Measurements from ENCODE around the gene IL22RA2. TPM values are rescaled to one million over a fixed set of nuclear protein-coding genes. Genes with fewer than 3 reads are reported as not detected.
A peak's percentile ranks its signal among the peaks of the same experiment; 100 is the strongest.

IL22RA2 gene
- total RNA-seq, 4 donors from 2014 or later, result not detected

- 88 to 95% methylated on average over 4 of the region's 4 CpGs for whole genome bisulfite sequencing, 2 donors
- DNase-seq, result no peak
- Histone ChIP-seq H3K4me1 (no peaks in the 10 kb centered on the region), H3K9me3 (no peaks in the 10 kb centered on the region), H3K36me3 (no peaks in the 10 kb centered on the region), H3K27ac (no peak overlapping the region), H3K27me3 (no peaks in the 10 kb centered on the region), H3K4me3 (replicated peaks in 1 of 3) (no peak overlapping the region)
- intact Hi-C loops (cut with DNase I), result no loop called here
- TF ChIP-seq, protein P1, sequence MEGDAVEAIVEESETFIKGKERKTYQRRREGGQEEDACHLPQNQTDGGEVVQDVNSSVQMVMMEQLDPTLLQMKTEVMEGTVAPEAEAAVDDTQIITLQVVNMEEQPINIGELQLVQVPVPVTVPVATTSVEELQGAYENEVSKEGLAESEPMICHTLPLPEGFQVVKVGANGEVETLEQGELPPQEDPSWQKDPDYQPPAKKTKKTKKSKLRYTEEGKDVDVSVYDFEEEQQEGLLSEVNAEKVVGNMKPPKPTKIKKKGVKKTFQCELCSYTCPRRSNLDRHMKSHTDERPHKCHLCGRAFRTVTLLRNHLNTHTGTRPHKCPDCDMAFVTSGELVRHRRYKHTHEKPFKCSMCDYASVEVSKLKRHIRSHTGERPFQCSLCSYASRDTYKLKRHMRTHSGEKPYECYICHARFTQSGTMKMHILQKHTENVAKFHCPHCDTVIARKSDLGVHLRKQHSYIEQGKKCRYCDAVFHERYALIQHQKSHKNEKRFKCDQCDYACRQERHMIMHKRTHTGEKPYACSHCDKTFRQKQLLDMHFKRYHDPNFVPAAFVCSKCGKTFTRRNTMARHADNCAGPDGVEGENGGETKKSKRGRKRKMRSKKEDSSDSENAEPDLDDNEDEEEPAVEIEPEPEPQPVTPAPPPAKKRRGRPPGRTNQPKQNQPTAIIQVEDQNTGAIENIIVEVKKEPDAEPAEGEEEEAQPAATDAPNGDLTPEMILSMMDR (IDR thresholded peaks at IDR 0.05), result no peak
- no peak for TF ChIP-seq POLR2A (IDR thresholded peaks at IDR 0.05)
These were observed 5.6 kb downstream of the IL22RA2 start for GRCh38 chr6:137167702-137168377.

DNA sequence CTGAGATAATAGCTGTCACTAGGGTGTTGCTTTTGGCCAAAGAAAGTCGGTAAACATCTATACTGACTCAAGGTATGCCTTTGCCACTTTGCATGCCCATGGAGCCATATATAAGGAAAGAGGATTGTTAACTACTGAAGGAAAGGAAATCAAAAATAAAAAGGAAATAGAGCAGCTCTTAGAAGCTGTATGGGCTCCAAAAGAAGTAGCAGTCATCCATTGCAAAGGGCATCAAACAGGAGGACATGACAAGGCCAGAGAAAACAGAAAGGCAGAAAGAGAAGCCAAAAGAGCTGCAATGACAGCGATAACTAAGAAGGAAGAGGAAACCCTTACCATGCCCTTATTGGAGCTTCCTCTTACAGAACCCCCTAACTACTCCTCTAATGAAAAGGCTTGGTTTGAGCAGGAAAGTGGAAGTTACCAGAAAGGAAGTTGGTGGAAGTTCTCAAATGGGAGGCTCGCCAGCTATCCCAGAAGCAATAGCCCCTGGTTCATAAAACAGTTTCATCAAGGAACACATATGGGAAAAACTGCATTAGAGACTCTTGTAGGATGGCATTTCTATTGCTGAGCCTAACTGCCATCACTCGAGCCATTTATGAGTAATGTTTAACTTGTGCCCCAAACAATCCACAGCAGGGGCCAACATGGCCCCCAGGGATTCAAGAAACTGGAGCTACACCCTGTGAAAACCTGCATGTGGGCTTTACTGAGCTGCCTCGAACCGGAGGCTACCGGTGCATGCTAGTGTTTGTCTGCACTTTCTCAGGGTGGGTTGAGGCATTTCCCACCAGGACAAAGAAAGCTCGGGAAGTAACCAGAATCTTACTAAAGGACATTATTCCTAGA, 7.0 kb downstream of the IL22RA2 start:
- Histone ChIP-seq H3K27ac (no peak overlapping the region), H3K36me3 (no peaks in the 10 kb centered on the region), H3K4me1 (no peaks in the 10 kb centered on the region), H3K27me3 (no peaks in the 10 kb centered on the region), H3K9me3 (no peaks in the 10 kb centered on the region), H3K4me3 (replicated peaks in 1 of 3) (no peak overlapping the region)
- 85 to 88% methylated on average over 8 of the region's 8 CpGs for WGBS, 2 donors
- no peak for DNase-seq
- TF ChIP-seq POLR2A (IDR thresholded peaks at IDR 0.05), result no peak
- TF ChIP-seq, protein P1 (IDR thresholded peaks at IDR 0.05), result no peak
- intact Hi-C loops (cut with DNase I), result no loop called here

DNA sequence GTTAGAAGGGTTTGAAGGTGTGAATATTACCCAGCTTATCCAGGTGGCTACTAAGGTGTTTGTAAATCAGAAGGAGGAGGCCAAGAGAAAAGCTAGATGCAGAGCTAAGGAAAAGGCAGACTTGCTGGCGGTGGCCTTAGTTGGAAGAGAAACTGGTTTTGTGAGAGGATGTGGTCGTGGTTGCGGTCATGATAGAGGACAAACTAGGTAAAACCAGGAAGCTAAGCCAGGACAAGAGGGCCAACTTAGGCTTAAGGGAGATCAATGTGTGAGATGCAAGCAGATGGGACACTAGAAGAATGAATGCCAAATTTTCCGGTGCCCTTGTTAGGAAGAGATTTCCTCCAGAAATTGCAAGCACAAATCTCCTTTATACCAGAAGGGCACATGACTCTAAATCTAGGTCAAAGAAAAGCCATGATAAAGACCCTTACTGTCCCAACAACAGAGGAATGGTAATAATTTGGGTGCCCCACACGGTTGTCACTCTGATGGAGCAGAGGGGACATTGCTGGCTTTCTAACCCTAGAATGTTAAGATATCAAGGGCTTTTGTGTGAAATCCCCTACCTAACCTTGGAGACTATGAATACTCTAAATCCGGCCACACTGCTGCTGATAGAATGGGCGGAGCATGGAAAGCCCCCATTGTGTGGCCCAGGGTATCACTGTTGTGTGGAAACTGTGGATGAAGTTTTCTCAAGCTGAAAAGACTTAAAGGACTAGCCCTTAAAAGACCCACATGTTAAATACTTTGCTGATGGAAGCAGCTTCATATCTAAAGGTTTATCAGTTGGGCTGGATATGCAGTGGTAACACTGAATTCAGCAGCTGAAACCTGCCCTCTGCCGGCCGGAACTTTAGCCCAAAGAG, 7.8 kb downstream of the IL22RA2 start:
- Histone ChIP-seq H3K9me3 (no peaks in the 10 kb centered on the region), H3K36me3 (no peaks in the 10 kb centered on the region), H3K4me3 (replicated peaks in 1 of 3) (no peak overlapping the region), H3K27ac (no peak overlapping the region), H3K27me3 (no peaks in the 10 kb centered on the region), H3K4me1 (no peaks in the 10 kb centered on the region)
- intact Hi-C loops (cut with DNase I), result no loop called here
- WGBS, 2 donors, result 84 to 85% methylated on average over 9 of the region's 9 CpGs
- DNase-seq, result peak; percentile 9 to 11
- no peak for TF ChIP-seq POLR2A (IDR thresholded peaks at IDR 0.05)
- TF ChIP-seq, protein P1 (IDR thresholded peaks at IDR 0.05), result no peak

- H3K4me1 ChIP-seq, result no peaks in the 10 kb centered on the region
- intact Hi-C loops (cut with DNase I), result no loop called here
- no peaks in the 10 kb centered on the region for H3K9me3 ChIP-seq
- H3K4me3 ChIP-seq (replicated peaks in 1 of 3), result no peak overlapping the region
- WGBS, 2 donors, result 82 to 90% methylated on average over 12 of the region's 12 CpGs
- H3K27me3 ChIP-seq, result no peaks in the 10 kb centered on the region
- no peak for DNase-seq
- no peak for TF ChIP-seq POLR2A (IDR thresholded peaks at IDR 0.05)
- TF ChIP-seq, protein P1 (IDR thresholded peaks at IDR 0.05), result no peak
- no peak overlapping the region for H3K27ac ChIP-seq
- H3K36me3 ChIP-seq, result no peaks in the 10 kb centered on the region
These were observed 9.6 kb downstream of the IL22RA2 start for GRCh38 chr6:137163732-137164318.
